GM12872 (cell line): ENCODE results near the gene NIM1K.

Source experiments
- TF ChIP-seq, protein P1 (sequence below): IDR thresholded peaks from 3 replicates; pipeline ENCODE4 v1.5.1; 2011; ENCODE audit warnings: low read depth, mild to moderate bottlenecking, low read length, moderate library complexity; ENCODE audit not compliant: insufficient read depth

NIM1K gene

DNA sequence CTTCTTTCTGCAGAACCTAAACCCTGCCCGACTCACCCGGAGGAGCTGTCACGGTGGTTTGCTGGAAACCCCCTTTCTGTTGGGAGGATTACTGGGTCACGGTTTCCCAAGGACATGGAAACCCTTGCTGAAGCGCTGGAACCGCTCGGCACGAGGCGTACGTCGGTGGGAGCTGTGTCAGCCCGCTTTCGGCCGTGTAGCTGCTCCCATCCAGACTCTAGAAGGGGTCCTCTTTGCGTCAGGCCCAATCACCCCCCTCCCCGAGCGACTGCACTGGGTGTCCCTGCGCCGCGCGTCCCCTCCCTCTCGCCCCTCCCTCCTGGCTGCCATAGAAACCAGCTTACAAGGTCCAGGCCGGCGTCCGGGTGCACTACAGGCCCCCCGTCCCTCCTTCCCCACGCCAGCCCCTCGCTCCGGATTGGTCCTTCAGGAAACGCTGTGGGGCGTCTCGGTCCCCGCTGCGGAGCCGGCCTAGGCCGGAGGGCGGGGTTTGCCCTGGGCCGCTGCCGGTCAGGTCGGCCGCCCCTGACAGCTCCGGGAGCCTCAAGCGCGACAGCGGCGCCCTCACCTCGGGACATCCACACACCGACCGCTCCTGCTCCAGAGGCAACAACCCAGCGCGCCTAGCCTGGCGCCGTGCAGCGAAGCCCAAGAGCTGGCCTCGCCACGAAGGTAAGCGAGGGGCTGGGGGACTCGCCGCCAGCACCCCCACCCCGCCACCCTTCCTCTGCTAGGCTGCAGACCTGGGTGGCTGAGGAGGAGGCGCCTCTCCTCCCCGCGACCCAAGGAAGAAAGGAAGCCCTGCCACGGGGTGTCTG is at the start of gene NIM1K:
NIM1K (plus strand) TSS at position 486 of the 818 bp plus-strand sequence. CDS start 53,551 bp downstream, outside the sequence.
- TF ChIP-seq, protein P1, sequence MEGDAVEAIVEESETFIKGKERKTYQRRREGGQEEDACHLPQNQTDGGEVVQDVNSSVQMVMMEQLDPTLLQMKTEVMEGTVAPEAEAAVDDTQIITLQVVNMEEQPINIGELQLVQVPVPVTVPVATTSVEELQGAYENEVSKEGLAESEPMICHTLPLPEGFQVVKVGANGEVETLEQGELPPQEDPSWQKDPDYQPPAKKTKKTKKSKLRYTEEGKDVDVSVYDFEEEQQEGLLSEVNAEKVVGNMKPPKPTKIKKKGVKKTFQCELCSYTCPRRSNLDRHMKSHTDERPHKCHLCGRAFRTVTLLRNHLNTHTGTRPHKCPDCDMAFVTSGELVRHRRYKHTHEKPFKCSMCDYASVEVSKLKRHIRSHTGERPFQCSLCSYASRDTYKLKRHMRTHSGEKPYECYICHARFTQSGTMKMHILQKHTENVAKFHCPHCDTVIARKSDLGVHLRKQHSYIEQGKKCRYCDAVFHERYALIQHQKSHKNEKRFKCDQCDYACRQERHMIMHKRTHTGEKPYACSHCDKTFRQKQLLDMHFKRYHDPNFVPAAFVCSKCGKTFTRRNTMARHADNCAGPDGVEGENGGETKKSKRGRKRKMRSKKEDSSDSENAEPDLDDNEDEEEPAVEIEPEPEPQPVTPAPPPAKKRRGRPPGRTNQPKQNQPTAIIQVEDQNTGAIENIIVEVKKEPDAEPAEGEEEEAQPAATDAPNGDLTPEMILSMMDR: no peak

DNA sequence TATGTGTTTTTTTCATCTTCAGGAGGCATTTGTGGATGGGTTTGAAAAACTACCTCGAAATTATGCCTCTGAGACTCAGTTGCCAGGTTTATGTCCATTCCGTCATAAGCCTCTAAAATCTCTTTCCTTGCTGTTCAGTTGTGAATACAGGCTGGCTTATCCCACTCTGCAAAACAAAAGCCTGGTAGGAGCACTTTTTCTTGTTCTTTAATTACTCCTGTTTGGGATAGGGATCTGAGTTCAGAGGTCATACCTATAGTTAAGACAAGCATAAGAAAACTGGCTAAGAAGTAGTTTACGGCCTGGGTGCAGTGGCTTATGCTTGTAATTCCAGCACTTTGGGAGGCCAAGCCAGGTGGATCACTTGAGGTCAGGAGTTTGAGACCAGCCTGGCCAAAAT is 47.0 kb upstream of the NIM1K start:
- TF ChIP-seq, protein P1: no peak

- TF ChIP-seq, protein P1: no peak
Measured at GRCh38 chr5:43146958-43147357, 45.1 kb upstream of the NIM1K start.

DNA sequence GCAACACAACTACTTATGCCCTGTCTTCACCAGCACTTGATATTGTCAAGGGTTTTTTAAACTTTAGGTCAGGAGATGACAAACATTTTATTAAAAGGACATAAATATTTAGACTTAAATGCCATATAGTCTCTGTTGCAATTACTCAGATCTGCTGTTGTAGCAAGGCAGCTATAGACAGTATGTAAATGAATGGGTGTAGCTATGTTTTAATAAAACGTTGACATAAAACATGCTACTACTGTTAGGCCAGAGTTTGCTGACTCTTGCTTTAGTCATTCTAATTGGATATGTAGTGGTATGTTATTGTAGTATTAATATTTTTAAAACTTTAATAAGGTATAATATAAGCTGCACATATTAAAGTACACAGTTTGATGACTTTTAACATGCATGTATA is 43.6 kb upstream of the NIM1K start:
- TF ChIP-seq, protein P1: no peak

GRCh38 chr5:43149231-43149630 is 42.8 kb upstream of the NIM1K start:
- TF ChIP-seq, protein P1: no peak

DNA sequence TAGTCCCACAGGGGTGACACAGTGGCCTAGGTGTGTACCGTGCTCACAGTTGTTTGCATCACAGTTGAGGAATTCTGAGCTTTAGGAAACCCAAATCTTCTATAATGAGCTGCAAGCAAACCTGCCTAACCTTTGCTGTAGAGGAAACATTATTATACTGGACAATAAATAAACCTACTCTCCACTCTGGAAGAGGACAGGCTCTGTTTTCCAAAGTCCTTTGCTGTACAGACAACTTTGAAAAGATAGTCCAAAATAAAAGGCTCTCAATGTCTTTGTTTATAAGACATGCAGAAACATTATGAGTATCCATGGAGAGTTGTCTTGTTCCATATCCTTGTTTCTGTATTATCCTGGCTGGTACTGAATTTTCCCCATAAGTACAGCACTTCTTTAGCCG is 42.0 kb upstream of the NIM1K start:
- TF ChIP-seq, protein P1: no peak

DNA sequence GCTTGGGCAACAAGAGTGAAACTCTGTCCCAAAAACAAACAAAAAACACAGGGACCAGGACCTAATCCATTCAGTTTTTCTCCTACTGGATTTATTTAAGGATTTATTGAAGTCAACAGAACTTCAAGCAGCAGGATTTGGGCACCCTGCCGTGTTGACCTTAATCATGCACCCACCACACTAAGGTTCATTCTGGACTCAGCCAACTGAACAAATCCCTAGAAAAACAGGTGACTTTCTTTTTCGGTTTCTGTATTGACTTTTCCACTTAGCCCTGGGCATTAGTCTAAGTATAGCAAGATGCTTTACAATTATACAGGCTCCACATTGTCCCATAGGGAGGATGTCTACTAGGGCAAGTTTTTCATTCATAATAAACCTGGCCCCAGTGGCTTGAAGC is 41.3 kb upstream of the NIM1K start:
- TF ChIP-seq, protein P1: no peak
